ENCODE measurements around the gene RIPPLY1.

The RIPPLY1 gene

GRCh38 chrX:106905064-106905708, 2.0 kb upstream of the RIPPLY1 start:
- no peak overlapping the region for H3K4me3 ChIP-seq (ENCODE audit: low read depth, low read length)
- no peak for DNase-seq (ENCODE audit: low read depth)
- no peak for TF ChIP-seq MAX (IDR thresholded peaks at IDR 0.05; ENCODE audit: low read depth, low read length)
- TF ChIP-seq MYC (IDR thresholded peaks at IDR 0.05; ENCODE audit: low read depth, low read length), result no peak
- no peak for TF ChIP-seq CTCF (IDR thresholded peaks at IDR 0.05; ENCODE audit: low read depth, low read length)
- no peak for TF ChIP-seq POLR2A (IDR thresholded peaks at IDR 0.05; ENCODE audit: extremely low read depth, insufficient read length)

GRCh38 chrX:106903856-106904528, 851 bp upstream of the RIPPLY1 start:
- H3K4me3 ChIP-seq (ENCODE audit: low read depth, low read length), result no peak overlapping the region
- TF ChIP-seq POLR2A (IDR thresholded peaks at IDR 0.05; ENCODE audit: extremely low read depth, insufficient read length), result no peak
- no peak for TF ChIP-seq MAX (IDR thresholded peaks at IDR 0.05; ENCODE audit: low read depth, low read length)
- no peak for TF ChIP-seq MYC (IDR thresholded peaks at IDR 0.05; ENCODE audit: low read depth, low read length)
- no peak for TF ChIP-seq CTCF (IDR thresholded peaks at IDR 0.05; ENCODE audit: low read depth, low read length)
- no peak for DNase-seq (ENCODE audit: low read depth)

- TF ChIP-seq MYC (IDR thresholded peaks at IDR 0.05; ENCODE audit: low read depth, low read length), result no peak
- TF ChIP-seq MAX (IDR thresholded peaks at IDR 0.05; ENCODE audit: low read depth, low read length), result no peak
- no peak for TF ChIP-seq CTCF (IDR thresholded peaks at IDR 0.05; ENCODE audit: low read depth, low read length)
- no peak for TF ChIP-seq POLR2A (IDR thresholded peaks at IDR 0.05; ENCODE audit: extremely low read depth, insufficient read length)
- DNase-seq (ENCODE audit: low read depth), result no peak
- no peak overlapping the region for H3K4me3 ChIP-seq (ENCODE audit: low read depth, low read length)
These were observed 457 bp downstream of the RIPPLY1 start for GRCh38 chrX:106902684-106903083.

GRCh38 chrX:106901781-106902219, 1.3 kb downstream of the RIPPLY1 start:
- TF ChIP-seq POLR2A (IDR thresholded peaks at IDR 0.05; ENCODE audit: extremely low read depth, insufficient read length), result no peak
- no peak for TF ChIP-seq CTCF (IDR thresholded peaks at IDR 0.05; ENCODE audit: low read depth, low read length)
- TF ChIP-seq MAX (IDR thresholded peaks at IDR 0.05; ENCODE audit: low read depth, low read length), result no peak
- no peak for TF ChIP-seq MYC (IDR thresholded peaks at IDR 0.05; ENCODE audit: low read depth, low read length)
- DNase-seq (ENCODE audit: low read depth), result no peak

GRCh38 chrX:106901341-106901740, 1.8 kb downstream of the RIPPLY1 start:
- no peak overlapping the region for H3K4me3 ChIP-seq (ENCODE audit: low read depth, low read length)
- TF ChIP-seq MAX (IDR thresholded peaks at IDR 0.05; ENCODE audit: low read depth, low read length) (no peak), CTCF (IDR thresholded peaks at IDR 0.05; ENCODE audit: low read depth, low read length) (no peak), POLR2A (IDR thresholded peaks at IDR 0.05; ENCODE audit: extremely low read depth, insufficient read length) (no peak), MYC (IDR thresholded peaks at IDR 0.05; ENCODE audit: low read depth, low read length) (no peak)
- DNase-seq (ENCODE audit: low read depth), result no peak

More at GRCh38 chrX:106901781-106902219, 1.3 kb downstream of the RIPPLY1 start:
- no peak overlapping the region for H3K4me3 ChIP-seq (ENCODE audit: low read depth, low read length)

Data from NB4 (cell line).